Right renal cortex interstitium (tissue), 3 donors: ENCODE data around the gene RRM1. TPM values are rescaled to one million over a fixed set of nuclear protein-coding genes. Genes with fewer than 3 reads are reported as not detected.
A peak's percentile ranks its signal among the peaks of the same experiment; 100 is the strongest.
"Not testable (repeated sequence)": the region's sequence is repeated elsewhere in the genome, so short reads cannot be mapped to it uniquely, and the experiment has no call there.

Source experiments
- DNase-seq, 3 donors: peaks; one replicate each; pipeline ENCODE4 v3.0.0-alpha.2; 2013; ENCODE audit warnings: low read depth in 3 of 3, low spot score in 2 of 3
- polyA plus RNA-seq, 3 donors: library from polyadenylated mRNA; unstranded; fragments of 120-200 nt; gene quantifications; one replicate each; pipeline ENCODE4 v1.2.1, GENCODE V29; 2013; ENCODE audit not compliant: insufficient read length in 3 of 3

RRM1 gene
- polyA plus RNA-seq, 3 donors, result 72.7 to 80.4 (median 79.2) TPM

DNA sequence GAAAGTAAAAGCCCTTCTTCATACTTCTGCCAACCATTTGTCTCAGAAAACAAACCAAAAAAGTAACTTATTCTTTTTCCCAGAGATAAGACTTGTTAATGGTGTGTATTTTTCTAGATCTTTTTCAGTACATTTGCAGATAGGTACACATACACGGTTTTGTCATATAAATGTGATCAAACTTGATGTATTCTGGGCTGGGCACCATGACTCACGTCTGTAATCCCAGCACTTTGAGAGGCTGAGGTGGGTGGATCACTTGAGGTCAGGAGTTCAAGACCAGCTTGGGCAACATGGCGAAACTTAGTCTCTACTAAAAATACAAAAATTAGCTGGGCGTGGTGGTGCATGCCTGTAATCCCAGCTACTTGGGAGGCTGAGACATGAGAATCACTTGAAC lies 35.6 kb downstream of the RRM1 start:
- not testable (repeated sequence) for DNase-seq

DNA sequence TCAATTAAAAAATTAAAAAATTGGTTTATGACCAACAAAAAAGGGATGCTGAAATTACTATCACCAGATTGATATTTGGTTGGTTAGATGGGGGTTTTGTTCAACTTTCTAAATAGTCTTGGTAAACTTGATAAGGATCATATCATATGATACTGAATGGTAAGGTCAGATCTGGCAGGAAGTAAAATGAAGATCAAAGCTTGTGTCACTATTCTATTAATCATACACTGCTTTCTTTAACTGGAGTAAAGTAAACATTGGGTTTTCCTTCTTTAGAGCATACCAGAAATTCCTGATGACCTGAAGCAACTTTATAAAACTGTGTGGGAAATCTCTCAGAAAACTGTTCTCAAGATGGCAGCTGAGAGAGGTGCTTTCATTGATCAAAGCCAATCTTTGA lies 40.2 kb downstream of the RRM1 start:
- no peak for DNase-seq

DNA sequence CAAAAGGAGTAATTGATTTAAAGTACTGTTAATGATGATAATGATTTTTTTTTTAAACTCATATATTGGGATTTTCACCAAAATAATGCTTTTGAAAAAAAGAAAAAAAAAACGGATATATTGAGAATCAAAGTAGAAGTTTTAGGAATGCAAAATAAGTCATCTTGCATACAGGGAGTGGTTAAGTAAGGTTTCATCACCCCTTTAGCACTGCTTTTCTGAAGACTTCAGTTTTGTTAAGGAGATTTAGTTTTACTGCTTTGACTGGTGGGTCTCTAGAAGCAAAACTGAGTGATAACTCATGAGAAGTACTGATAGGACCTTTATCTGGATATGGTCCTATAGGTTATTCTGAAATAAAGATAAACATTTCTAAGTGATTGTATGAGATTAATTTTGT lies 43.9 kb downstream of the RRM1 start:
- no peak for DNase-seq

DNA sequence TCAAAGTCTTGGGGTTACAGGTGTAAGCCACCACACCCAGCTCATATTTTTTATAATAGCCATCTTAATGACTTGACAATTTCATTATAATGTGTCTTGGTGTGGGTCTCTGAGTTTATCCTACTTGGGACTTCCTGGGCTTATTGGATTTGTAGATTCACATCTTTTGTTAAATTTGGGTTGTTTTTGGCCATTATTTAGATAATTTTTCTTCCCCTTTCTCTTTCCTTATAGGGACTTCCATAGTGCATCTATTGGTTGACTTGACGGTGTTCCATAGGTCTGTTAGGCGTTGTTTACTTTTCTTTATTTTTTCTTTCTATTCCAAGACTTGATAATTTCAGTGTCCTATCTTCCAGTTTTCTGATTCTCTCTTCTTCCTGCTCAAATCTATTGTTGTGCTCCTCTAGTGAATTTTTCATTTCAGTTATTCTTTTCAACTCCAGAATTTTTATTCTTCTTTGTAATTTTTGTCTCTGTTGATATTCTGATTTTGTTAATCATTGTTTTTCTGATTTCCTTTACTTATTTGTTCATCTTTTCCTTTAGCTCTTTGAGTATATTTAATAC lies 45.6 kb downstream of the RRM1 start:
- DNase-seq, result no peak

DNA sequence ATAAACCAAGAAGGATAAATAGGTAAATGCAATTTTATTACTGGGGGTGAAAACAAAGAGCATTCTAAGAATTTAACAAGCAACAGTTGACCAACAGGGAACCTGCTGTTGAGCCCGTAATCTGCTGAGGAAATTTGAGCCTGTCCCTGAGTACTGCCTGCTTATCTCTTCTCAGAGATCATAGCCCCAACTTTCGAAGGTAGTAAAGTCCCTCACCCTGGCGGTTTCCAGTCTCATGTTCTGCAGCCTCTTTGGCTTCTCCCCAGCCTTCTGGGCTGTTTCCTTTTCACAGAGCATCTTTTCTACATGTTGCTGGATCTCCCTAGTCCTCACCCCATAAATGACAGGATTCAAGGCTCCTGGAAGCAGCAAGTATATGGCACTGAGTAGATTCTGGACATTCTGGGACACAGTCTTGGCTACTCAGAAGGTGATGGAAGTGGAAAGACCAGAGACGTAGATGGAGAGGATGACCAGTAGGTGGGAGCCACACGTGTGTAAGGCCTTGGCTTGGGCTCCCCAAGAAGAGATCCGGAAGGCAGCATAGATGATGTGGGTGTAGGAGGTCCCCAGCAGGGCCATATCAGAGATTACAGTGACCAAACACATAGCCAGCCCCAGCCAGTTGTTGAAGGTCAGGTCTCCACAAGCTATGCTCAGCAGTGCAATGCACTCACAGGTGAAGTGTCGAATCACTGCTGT lies 51.6 kb downstream of the RRM1 start:
- DNase-seq, result no peak

DNA sequence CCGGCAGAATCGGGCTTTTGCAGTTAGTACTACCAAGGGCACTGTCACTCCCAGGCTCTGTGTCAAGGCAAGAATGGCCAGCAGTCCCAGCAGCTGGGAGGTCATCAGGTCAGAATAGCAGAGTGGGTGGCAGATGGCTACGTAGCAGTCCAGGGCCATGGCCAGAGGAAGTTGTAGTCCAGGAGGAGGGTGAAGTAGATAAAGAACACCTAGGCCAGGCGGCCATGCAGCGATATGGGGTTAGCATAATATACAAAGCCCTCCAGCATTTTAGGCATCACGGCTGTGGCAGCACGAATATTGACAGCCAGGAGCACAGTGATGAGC lies 52.1 kb downstream of the RRM1 start:
- DNase-seq, result no peak

DNA sequence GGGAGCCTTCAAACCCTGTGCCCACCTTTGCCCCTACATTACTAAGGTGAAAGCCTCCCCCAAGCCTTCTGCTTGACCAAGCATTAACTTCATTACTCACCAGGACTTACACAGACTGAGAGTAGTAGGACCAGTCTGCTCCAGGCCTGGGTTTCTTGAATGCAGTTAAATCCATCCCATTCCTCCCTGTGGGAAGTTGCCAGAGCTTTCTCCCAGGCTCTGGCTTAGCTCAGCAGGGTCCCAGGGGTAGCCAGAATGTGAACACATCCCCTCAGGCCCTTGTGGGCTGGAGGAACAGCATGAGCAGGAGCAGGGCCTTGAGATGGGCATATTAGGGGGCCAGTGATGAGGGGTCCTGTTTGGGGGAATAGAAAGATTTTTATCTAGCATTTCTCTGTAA lies 59.9 kb downstream of the RRM1 start:
- DNase-seq, result no peak

DNA sequence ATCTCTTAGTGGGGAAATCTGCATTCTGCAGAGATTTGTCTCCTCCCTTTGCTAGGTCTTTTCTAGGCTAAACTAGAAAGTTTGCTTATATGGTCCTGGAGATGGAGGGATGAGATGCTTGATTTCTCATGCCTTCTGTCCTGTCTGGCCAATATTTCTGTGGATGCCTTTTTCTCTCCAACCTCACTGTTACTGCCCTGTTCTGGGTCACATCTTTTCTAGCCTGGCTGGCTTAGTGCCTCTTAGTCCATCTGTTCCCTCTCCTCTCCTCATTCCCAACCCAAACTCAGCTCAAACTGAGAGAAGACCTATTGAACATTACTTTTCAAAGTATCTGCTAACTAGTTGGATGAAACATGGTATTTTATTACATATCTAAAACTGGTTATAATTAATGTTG lies 62.0 kb downstream of the RRM1 start:
- DNase-seq, result no peak

DNA sequence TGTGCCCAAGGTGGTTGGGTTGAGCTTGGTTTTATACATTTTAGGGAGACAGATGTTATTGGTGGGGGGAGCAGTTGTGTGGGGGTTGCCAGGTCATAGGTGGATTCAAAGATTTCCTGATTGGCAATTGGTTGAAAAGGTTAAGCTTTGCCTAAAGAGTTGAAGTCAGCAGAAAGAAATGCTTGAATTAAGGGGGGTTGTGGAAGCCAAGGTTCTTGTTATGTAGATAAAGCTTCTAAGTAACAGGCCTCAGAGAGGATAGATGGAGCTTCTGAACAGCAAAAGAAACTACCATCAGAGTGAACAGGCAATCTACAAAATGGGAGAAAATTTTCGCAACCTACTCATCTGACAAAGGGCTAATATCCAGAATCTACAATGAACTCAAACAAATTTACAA lies 64.2 kb downstream of the RRM1 start:
- not testable (repeated sequence) for DNase-seq

DNA sequence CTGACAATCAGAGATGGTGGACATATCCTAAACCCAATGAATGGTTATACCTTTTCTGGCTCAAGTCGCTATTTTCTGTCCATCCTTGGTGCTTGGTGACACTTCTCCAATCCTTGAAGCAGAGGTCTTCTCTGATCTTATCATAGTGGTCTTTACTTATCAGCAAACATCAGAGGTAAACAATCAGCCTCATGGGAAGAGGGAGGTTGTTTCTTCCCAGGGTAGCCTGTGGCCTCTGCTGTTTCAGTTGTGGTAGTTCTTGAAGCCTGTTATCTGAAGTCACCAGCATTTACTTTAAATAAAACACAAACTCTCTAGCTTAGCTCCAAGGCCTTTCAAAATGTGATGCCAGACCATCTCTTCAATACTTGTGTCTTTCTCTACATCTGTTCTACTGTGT lies 66.7 kb downstream of the RRM1 start:
- DNase-seq, result no peak

DNA sequence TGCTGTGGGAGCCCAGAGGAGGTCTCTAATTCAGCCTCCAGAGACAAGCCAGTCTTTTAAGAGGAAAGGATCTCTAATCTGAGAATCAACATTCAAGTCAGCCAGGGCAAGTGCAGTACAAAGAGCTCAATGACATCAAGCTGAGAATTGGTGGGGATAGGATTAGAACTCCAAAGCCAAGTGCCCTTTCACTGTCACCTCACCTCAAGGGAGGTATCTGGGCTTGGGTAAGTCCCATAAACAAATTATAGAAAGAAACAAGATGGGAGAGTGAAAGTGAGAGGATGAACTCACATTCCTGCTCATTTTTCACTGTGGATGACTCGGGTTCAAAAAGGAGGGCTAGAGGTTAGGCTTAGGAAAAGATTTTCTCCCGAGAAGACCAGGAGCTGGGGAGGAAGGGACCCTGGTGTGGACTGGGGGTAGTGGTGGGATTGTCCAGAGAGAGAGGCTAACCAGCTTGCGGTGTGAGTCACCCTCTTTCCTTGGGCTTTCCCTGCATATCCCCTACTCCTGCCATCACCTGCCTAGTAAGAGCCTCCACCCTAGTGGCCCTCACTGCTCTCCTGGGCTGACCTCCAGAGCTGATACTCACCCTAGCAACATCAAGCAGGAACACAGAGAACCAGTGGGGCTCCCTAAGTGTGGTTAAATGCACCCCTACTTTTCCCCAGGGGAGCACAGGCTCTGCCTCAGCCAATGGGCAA lies 70.4 kb downstream of the RRM1 start:
- no peak for DNase-seq

DNA sequence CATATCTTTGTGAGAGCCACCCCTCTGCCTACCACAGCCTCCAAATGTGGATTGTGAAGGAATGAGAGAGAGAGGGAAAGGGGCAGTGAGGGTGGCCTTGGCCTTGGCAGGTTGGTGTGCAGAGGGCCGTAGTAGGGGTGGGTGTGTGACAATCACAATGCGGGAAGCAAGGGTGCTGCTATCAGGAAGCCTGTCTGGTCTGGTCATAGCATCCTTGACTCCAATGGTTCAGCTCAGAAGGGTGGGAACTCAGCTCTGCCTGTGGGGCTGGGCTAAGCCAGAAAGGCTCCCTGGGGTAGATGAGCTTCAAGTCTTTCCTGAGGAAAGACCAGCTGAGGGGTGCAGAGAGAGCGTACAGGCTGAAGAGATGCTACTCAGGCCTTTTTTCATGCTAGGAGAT lies 72.7 kb downstream of the RRM1 start:
- DNase-seq, result no peak

DNA sequence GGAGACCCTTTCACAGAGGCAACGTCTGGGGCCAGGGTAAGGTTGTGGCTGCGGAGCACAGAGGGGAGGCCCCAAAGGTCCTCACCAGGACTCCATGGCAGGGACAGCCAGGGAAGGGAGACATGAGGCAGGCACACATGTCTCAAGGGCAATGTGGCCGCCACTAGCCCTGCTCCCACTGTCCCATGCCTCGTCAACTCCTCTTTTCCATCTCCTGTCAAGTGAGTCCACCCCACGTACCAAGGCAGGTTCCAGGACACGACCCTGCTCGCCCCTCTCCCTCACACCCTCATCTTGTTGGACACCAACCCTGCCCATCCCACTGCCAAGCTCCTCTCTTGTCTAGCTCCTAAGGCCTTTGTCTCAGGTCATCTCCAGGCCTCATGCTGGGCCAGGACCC lies 73.2 kb downstream of the RRM1 start:
- DNase-seq, result no peak

DNA sequence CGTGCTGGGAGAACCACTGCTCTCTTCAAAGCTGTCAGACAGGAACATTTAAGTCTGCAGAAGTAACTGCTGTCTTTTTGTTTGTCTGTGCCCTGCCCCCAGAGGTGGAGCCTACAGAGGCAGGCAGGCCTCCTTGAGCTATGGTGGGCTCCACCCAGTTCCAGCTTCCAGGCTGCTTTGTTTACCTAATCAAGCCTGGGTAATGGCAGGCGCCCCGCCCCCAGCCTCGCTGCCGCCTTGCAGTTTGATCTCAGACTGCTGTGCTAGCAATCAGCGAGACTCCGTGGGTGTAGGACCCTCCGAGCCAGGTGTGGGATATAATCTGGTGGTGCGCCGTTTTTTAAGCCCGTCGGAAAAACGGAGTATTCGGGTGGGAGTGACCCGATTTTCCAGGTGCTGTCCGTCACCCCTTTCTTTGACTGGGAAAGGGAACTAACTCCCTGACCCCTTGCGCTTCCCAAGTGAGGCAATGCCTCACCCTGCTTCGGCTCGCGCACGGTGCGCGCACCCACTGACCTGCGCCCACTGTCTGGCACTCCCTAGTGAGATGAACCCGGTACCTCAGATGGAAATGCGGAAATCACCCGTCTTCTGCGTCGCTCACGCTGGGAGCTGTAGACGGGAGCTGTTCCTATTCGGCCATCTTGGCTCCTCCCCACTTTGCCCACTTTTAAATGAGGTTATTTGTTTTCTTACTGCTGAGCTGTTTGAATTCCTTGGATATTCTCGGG lies 81.2 kb downstream of the RRM1 start:
- DNase-seq, result not testable (repeated sequence)

DNA sequence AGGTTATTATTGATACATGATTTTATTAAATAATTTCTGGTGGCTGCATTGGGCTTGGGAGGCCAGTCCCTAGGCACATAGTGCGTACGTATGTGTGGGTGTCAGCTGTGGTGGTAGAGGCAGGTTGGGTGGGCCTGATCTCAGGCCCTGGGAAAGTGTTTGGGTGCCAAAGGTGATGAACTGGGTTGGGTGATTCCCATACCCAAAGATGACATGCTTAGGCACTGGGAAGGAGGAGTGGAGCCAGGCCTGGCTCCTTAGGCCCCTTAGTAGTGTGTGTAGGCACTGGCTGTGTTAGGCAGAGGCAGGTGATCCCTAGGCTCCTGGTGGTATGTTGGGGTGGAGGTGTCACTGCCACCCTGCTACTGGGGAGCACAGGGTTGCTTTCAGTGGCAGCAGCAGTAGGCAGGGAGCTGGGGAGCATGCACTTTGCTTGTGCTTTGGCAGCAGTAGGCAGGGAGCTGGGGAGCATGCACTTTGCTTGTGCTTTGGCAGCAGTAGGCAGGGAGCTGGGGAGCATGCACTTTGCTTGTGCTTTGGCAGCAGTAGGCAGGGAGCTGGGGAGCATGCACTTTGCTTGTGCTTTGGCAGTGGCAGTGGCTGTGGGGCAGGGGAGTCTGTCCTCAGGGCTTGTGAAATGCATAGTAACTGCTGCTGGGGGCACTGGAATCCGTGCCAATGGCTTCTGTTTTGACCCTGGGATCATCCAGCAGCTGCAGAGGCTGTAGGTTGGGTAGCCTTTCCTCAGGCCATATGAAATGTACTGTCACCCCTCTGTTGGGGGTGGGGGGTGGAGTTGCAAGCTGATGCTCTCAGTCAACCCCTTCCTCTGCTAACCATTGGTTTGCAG lies 84.4 kb downstream of the RRM1 start:
- no peak for DNase-seq

DNA sequence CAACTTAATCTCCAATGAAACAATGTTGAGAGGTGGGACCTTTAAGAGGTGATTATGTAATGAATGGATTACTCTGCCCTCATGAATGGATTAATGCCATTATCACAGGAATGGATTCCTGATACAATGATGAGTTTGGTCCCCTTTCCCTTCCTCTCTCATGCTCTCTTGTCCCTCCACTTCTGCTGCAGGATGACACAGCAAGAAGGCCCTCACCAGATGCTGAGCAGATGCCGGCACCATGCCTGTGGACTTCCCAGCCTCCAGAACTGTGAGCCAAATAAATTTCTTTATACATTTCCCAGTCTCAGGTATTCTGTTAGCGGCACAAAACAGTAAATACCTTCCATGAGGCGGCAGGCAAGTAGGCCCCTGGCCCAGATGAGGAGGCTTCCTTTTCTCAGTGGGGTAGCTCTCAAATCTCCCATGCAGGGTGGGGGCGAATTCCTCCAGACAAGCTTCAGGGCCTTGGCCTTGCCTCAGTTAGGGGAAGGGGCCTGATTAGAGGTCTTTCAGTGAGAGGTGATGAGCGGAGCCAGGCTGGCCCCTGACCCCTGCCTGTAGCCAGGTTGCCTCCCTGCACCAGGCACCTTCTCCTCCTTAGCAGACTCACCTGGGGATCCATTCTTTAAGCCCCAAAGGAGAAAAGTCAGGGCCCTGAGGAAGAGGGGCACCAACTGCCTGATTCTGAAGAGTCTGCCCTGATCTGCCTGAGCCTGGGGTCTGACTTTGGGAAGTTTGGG lies 86.0 kb downstream of the RRM1 start:
- DNase-seq, result no peak

DNA sequence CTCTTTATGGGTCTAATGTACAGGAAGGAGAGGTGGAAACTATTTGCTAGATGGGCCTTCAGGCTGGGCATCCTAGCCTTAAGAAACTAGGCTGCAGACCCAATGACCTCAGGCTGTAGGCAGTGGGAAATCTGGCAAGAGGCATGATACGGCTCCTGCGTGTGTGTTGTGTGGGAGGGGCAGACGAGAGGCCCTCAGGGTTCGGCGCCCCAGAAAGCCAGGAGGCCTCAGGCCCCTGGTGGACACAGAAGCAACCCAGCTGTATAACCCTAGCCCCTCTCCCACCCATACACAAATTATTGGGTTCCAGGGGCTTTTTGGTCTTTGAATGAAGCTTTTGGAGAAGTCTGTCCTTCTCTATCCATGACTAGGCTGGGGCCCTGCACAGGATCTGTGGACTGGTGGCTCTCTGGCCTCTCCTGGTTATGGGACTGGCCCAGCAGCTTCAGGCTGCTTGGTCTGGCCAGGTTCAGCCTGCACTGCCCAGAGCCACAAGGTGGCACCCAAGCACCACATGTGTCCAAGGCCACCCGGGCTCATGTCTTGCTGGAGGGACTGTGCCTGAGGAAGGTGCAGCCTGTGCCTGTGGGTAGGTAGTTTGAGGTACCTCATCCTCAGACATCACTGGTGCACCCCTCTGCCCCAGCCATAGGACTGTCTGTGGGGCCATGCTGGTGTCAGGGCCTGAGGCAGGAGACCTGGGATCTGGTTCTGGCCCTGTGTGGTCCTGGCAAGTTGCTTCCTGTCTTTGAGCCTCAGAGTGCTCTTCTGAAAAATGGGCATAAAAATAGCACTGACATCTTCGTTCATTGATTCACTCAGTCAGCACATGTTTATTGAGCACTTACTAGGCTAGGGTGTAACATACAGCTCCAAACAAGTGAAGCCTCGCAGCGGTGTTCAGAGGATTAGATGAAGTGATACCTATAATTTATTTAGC lies 87.5 kb downstream of the RRM1 start:
- DNase-seq, result peak in 1 of 3 donors; percentile 16

DNA sequence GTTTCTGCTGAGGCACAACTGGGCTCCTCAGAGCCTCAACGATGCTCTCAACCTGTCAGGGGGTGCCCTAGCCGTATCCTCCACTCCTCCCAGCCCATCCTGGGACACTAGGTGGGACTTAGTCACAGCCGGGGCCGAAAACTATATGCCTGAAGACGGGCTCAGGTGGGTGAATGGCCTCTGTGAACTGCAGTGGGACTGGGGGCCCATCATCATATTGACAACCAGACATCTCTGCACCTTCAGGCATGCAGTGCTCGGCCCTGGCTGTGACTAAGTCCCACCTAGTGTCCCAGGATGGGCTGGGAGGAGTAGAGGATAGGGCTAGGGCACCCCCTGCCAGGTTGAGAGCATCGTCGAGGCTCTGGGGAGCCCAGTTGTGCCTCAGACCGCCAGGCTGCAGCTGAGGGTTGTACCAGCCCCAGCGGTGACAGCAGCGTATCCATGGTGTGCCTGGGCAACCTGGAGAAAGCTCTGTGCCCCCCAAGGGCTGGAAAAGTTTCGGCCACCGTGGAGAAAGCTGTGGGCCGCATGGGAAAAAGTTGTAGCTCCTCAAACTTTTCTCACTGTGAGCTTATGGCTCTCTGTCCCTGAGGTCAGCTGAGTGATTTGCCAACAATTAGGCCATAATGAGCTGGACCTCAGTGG lies 88.9 kb downstream of the RRM1 start:
- no peak for DNase-seq
